ENCODE measurements around the gene SUPT5H. TPM values are rescaled to one million over a fixed set of nuclear protein-coding genes. Genes with fewer than 3 reads are reported as not detected.

The SUPT5H gene
- total and polyA plus RNA-seq, 2 of the 13 experiments (the other 11 are each of a cell fraction or from before 2014, with no cell fraction given) = 48.2 to 51.7 TPM

- no peak; the same call in 1 of the 2 replicates for TF ChIP-seq ZNF639 (CRISPR knock-in tag; conservative IDR thresholded peaks at IDR 0.05)
- peak; percentile 92 for TF ChIP-seq CTCF (CRISPR knock-in tag; IDR thresholded peaks at IDR 0.05)
- no peak for TF ChIP-seq ZNF850 (CRISPR knock-in tag; conservative IDR thresholded peaks at IDR 0.05)
- no peak for TF ChIP-seq AFF4 (CRISPR knock-in tag; IDR thresholded peaks at IDR 0.05)
- TF ChIP-seq SYNCRIP (IDR thresholded peaks at IDR 0.05; ENCODE audit: insufficient read depth, low read depth, low read length) = no peak
- no peak for TF ChIP-seq HMG20A (CRISPR knock-in tag; IDR thresholded peaks at IDR 0.05; ENCODE audit: borderline replicate concordance)
- TF ChIP-seq ZNF782 (CRISPR knock-in tag; IDR thresholded peaks at IDR 0.05; ENCODE audit: borderline replicate concordance) = no peak
- no peak for TF ChIP-seq ZNF839 (CRISPR knock-in tag; IDR thresholded peaks at IDR 0.05; ENCODE audit: borderline replicate concordance)
- TF ChIP-seq ZNF513 (CRISPR knock-in tag; conservative IDR thresholded peaks at IDR 0.05) = no peak
- TF ChIP-seq JUN (CRISPR knock-in tag; IDR thresholded peaks at IDR 0.05) = no peak
- TF ChIP-seq ZNF670 (CRISPR knock-in tag; IDR thresholded peaks at IDR 0.05; ENCODE audit: borderline replicate concordance) = no peak
- TF ChIP-seq ZNF431 (CRISPR knock-in tag; IDR thresholded peaks at IDR 0.05; ENCODE audit: borderline replicate concordance, low read depth) = no peak
- no peak for TF ChIP-seq TIGD3 (CRISPR knock-in tag; IDR thresholded peaks at IDR 0.05; ENCODE audit: borderline replicate concordance)
- no peak for TF ChIP-seq ZNF256 (CRISPR knock-in tag; conservative IDR thresholded peaks at IDR 0.05)
- no peak for TF ChIP-seq TCF7 (IDR thresholded peaks at IDR 0.05; ENCODE audit: low read depth)
- TF ChIP-seq SKIL (CRISPR knock-in tag; IDR thresholded peaks at IDR 0.05; ENCODE audit: borderline replicate concordance) = no peak; the same call in 1 of the 2 replicates
Observed at GRCh38 chr19:39411832-39412099, 33.6 kb upstream of the SUPT5H start (continued).
